ENCODE data around the gene MCM7. TPM values are rescaled to one million over a fixed set of nuclear protein-coding genes. Genes with fewer than 3 reads are reported as not detected.
A peak's percentile ranks its signal among the peaks of the same experiment; 100 is the strongest.

The MCM7 gene
- total and polyA plus RNA-seq, 2 donors (not counting 1 experiment from before 2014, with no cell fraction given), result 24.4 to 34.3 TPM

DNA sequence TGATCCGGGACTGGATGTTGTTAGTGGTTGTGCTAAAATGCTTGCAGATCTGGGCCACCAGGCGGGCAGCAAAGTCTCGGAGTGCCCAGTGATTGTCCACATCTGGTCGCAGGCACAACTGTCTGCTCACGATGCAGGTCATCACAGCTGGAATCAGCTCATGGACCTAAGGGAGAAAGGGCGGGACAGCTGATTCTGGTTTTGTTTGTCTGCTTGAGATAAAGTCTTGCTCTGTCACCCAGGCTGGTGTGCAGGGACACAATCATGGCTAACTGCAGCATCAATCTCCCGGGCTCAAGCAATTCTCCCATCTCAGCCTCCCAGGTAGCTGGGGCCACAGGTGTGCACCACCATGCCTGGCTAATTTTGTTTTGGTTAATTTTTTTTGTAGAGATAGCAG is 10.0 kb upstream of the MCM7 start:
- no peaks in the 10 kb centered on the region for H3K4me1 ChIP-seq (ENCODE audit: control insufficient read depth, extremely low read depth, insufficient read depth, low read length)
- H3K27ac ChIP-seq (ENCODE audit: insufficient read depth, low read length), result no peak overlapping the region
- peaks cover 34% of the 10 kb centered on the region for H3K36me3 ChIP-seq (ENCODE audit: control insufficient read depth, insufficient read depth, low read length)

GRCh38 chr7:100109521-100110163 is 8.4 kb upstream of the MCM7 start:
- H2AFZ ChIP-seq (ENCODE audit: low read length), result no peak overlapping the region
- no peak overlapping the region for H3K9ac ChIP-seq (ENCODE audit: insufficient read depth, low read length)
- no peaks in the 10 kb centered on the region for H3K9me3 ChIP-seq (ENCODE audit: control insufficient read depth, insufficient read depth, low read depth, low read length)
- no peak for TF ChIP-seq EZH2 (IDR thresholded peaks at IDR 0.05; ENCODE audit: low read length, missing control alignments)
- TF ChIP-seq, protein P1, sequence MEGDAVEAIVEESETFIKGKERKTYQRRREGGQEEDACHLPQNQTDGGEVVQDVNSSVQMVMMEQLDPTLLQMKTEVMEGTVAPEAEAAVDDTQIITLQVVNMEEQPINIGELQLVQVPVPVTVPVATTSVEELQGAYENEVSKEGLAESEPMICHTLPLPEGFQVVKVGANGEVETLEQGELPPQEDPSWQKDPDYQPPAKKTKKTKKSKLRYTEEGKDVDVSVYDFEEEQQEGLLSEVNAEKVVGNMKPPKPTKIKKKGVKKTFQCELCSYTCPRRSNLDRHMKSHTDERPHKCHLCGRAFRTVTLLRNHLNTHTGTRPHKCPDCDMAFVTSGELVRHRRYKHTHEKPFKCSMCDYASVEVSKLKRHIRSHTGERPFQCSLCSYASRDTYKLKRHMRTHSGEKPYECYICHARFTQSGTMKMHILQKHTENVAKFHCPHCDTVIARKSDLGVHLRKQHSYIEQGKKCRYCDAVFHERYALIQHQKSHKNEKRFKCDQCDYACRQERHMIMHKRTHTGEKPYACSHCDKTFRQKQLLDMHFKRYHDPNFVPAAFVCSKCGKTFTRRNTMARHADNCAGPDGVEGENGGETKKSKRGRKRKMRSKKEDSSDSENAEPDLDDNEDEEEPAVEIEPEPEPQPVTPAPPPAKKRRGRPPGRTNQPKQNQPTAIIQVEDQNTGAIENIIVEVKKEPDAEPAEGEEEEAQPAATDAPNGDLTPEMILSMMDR (conservative IDR thresholded peaks at IDR 0.05 in 1 of 2, IDR thresholded peaks at IDR 0.05 in 1 of 2; ENCODE audit: low read depth in 1 of 2, low read length in 2 of 2), result peak in 1 of 2 donors; percentile 15
- no peak overlapping the region for H3K4me3 ChIP-seq (replicated peaks in 1 of 4; ENCODE audit: control extremely low read depth in 1 of 4, insufficient read depth in 1 of 4, low read depth in 3 of 4, low read length in 4 of 4)
- H3K27me3 ChIP-seq (ENCODE audit: control insufficient read depth, insufficient read depth, low read length), result no peaks in the 10 kb centered on the region
- peaks cover 36% of the 10 kb centered on the region for H3K36me3 ChIP-seq (ENCODE audit: control insufficient read depth, insufficient read depth, low read length)
- no peaks in the 10 kb centered on the region for H3K79me2 ChIP-seq (ENCODE audit: control insufficient read depth, insufficient read depth, low read length)
- no peak overlapping the region for H3K4me2 ChIP-seq (ENCODE audit: extremely low read depth, insufficient read depth, low read length)
- H3K27ac ChIP-seq (ENCODE audit: insufficient read depth, low read length), result no peak overlapping the region
- H3K4me1 ChIP-seq (ENCODE audit: control insufficient read depth, extremely low read depth, insufficient read depth, low read length), result no peaks in the 10 kb centered on the region
- no peak for DNase-seq (ENCODE audit: low read depth in 2 of 2)
- no peaks in the 10 kb centered on the region for H4K20me1 ChIP-seq (ENCODE audit: control insufficient read depth, extremely low read depth, insufficient read depth, low read length)

More for the DNA sequence above, 10.0 kb upstream of the MCM7 start:
- Histone ChIP-seq H3K27me3 (ENCODE audit: control insufficient read depth, insufficient read depth, low read length) (no peaks in the 10 kb centered on the region), H3K79me2 (ENCODE audit: control insufficient read depth, insufficient read depth, low read length) (no peaks in the 10 kb centered on the region), H3K9me3 (ENCODE audit: control insufficient read depth, insufficient read depth, low read depth, low read length) (no peaks in the 10 kb centered on the region), H3K9ac (ENCODE audit: insufficient read depth, low read length) (no peak overlapping the region), H4K20me1 (ENCODE audit: control insufficient read depth, extremely low read depth, insufficient read depth, low read length) (no peaks in the 10 kb centered on the region), H3K4me2 (ENCODE audit: extremely low read depth, insufficient read depth, low read length) (no peak overlapping the region), H3K4me3 (replicated peaks in 1 of 4; ENCODE audit: control extremely low read depth in 1 of 4, insufficient read depth in 1 of 4, low read depth in 3 of 4, low read length in 4 of 4) (no peak overlapping the region), H2AFZ (ENCODE audit: low read length) (no peak overlapping the region)
- TF ChIP-seq, protein P1 (conservative IDR thresholded peaks at IDR 0.05 in 1 of 2, IDR thresholded peaks at IDR 0.05 in 1 of 2; ENCODE audit: low read depth in 1 of 2, low read length in 2 of 2), result no peak
- TF ChIP-seq EZH2 (IDR thresholded peaks at IDR 0.05; ENCODE audit: low read length, missing control alignments), result no peak
- DNase-seq (ENCODE audit: low read depth in 2 of 2), result no peak

DNA sequence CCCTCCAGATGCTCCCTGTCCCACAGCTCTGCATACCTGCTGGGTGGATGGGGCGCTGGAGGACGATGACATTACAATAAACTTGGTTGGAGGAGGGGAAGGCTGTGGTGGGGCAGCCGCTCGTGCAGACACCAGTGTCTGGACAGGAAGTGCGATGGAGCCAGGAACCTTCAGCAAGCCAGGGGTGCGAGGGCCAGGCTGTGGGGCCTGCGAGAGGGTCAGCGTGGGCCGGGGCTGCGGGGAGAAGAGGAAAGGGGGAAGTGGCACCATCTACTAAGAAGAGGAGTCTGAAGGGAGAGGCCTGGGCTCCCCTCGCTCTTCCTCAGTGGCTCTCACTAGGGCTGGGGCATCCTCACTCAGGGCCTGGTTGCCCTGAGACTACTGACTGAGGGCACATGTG is 6.7 kb upstream of the MCM7 start:
- TF ChIP-seq EZH2 (IDR thresholded peaks at IDR 0.05; ENCODE audit: low read length, missing control alignments), result no peak
- TF ChIP-seq, protein P1 (conservative IDR thresholded peaks at IDR 0.05 in 1 of 2, IDR thresholded peaks at IDR 0.05 in 1 of 2; ENCODE audit: low read depth in 1 of 2, low read length in 2 of 2), result no peak
- Histone ChIP-seq H3K4me3 (replicated peaks in 1 of 4; ENCODE audit: control extremely low read depth in 1 of 4, insufficient read depth in 1 of 4, low read depth in 3 of 4, low read length in 4 of 4) (no peak overlapping the region), H4K20me1 (ENCODE audit: control insufficient read depth, extremely low read depth, insufficient read depth, low read length) (no peaks in the 10 kb centered on the region), H3K36me3 (ENCODE audit: control insufficient read depth, insufficient read depth, low read length) (peaks cover 28% of the 10 kb centered on the region), H2AFZ (ENCODE audit: low read length) (no peak overlapping the region), H3K4me1 (ENCODE audit: control insufficient read depth, extremely low read depth, insufficient read depth, low read length) (peaks cover 4% of the 10 kb centered on the region), H3K79me2 (ENCODE audit: control insufficient read depth, insufficient read depth, low read length) (no peaks in the 10 kb centered on the region), H3K4me2 (ENCODE audit: extremely low read depth, insufficient read depth, low read length) (no peak overlapping the region), H3K9me3 (ENCODE audit: control insufficient read depth, insufficient read depth, low read depth, low read length) (no peaks in the 10 kb centered on the region), H3K27me3 (ENCODE audit: control insufficient read depth, insufficient read depth, low read length) (no peaks in the 10 kb centered on the region), H3K9ac (ENCODE audit: insufficient read depth, low read length) (no peak overlapping the region), H3K27ac (ENCODE audit: insufficient read depth, low read length) (no peak overlapping the region)
- DNase-seq (ENCODE audit: low read depth in 2 of 2), result no peak

Data from fibroblast of lung (primary cell).